Mucosa of descending colon (tissue), 3 donors: ENCODE results near the gene ST6GALNAC2. TPM values are rescaled to one million over a fixed set of nuclear protein-coding genes. Genes with fewer than 3 reads are reported as not detected.
"Not testable (repeated sequence)": the region's sequence is repeated elsewhere in the genome, so short reads cannot be mapped to it uniquely, and the experiment has no call there.

Experiments used
- ATAC-seq: fragments of 200-7000 bp; cut with Tn5 transposase; one replicate; pipeline ENCODE4 v1.9.1; 2020; ENCODE audit warnings: mild to moderate bottlenecking, moderate library complexity
- DNase-seq, 3 donors: peaks; one replicate each; pipeline ENCODE4 v3.0.0-alpha.2; 2020
- H3K36me3 ChIP-seq: fragments of 200-600 bp; one replicate; pipeline ENCODE4 v1.8.0; 2021; ENCODE audit warnings: low read depth, mild to moderate bottlenecking
- H3K4me1 ChIP-seq: fragments of 200-600 bp; one replicate; pipeline ENCODE4 v1.8.0; 2021; ENCODE audit warnings: low read depth, mild to moderate bottlenecking
- H3K4me3 ChIP-seq: fragments of 200-600 bp; one replicate; pipeline ENCODE4 v1.8.0; 2021; ENCODE audit warnings: mild to moderate bottlenecking
- H3K9me3 ChIP-seq: fragments of 200-600 bp; one replicate; pipeline ENCODE4 v1.8.0; 2021; ENCODE audit warnings: mild to moderate bottlenecking
- CTCF ChIP-seq: fragments of 200-600 bp; IDR thresholded peaks from one replicate; pipeline ENCODE4 v1.8.0; 2022; ENCODE audit warnings: antibody characterized with exemption, mild to moderate bottlenecking
- intact Hi-C, 2 donors: fragments of 100-400 bp; cut with DNase I in 1 of 2; cut with micrococcal nuclease in 1 of 2; formaldehyde crosslinking; loops; one replicate each; pipeline versions ENCODE4 v1.11.0 to v1.11.1; 2022; cut with DNase I, micrococcal nuclease
- total RNA-seq, 3 donors: library from RNA; stranded (reverse); fragmentation: NEBNext Ultra II Directional in 2 of 3; extraction: Animal tissue kit (Norgen Biotek cat#: 25700) in 2 of 3; gene quantifications; one replicate each; pipeline versions ENCODE4 v1.2.1 to v1.2.4, GENCODE V29; 2021 to 2023
- donor health status: DM: no; HTN: no; CAD: no; lungs with moderate emphysema.
- donor health status: DM: no; HTN: no; CAD: no.
- donor health status: DM: no; HTN: yes; CAD: no.

ST6GALNAC2 gene
- total RNA-seq, 3 donors from 2014 or later, result 3.7 to 11.1 (median 4.3) TPM

DNA sequence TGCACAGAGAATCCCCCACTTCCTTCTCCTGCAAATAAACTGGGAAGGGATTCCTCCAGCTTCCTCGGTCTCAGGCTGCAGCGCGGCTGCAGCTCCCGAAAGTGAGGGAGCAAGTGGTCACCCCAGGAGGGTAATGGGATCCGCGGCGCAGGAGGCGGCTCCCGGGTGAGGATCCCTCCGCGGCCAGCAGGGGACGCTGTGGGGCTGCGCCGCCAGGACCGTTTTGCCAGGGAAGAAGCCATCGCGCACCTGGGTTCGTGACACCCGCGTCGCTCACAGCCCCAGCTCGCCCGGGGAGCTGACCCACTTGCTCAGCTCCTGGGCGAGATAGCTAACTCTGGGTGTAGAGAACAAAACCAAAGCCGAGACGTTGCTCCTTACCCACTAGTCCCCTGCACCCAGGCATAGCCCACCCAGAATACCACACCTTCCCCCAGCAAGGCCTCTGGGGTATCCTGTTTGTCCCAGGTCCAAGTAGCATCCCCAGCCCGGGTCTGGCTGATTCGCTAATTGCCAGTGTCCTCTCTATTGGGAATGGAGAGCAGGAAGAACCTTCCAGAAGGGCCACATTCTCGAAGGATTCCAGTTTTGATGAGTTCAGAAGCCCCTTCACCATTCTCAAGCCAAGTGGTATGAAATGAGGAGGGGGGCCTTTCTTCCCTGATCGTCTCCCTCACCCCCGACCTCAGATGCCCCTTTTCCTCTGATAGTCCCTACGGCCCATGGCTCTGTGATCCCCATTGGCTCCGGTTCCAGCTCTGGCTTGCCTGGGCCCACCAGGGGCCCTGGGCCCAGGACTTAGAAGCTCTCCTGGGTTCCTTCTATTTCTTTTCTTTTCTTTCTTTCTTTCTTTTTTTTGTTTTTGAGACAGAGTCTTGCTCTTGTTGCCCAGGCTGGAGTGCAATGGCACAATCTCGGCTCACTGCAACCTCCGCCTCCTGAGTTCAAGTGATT is 62.3 kb downstream of the ST6GALNAC2 start:
- intact Hi-C loops, result no loop called here

DNA sequence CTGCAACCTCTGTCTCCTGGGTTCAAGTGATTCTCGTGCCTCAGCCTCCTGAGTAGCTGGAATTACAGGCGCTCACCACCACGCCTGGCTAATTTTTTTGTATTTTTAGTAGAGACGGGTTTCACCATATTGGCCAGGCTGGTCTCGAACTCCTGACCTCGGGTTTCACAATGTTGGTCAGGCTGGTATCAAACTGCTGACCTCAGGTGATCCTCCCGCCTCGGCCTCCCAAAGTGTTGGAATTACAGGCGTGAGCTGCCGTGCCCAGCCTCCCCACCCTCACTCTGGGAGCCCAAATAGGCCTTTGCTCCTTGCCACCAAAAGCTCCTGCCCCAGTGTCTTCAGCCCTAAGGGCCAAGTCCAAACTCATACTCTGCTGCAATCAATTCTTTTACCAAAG is 64.0 kb downstream of the ST6GALNAC2 start:
- H3K4me1 ChIP-seq, result peaks cover 15% of the 10 kb centered on the region
- DNase-seq, H3K4me3 ChIP-seq, H3K9me3 ChIP-seq, H3K36me3 ChIP-seq, intact Hi-C loops, ATAC-seq: not testable (repeated sequence)

More for the DNA sequence above, 62.3 kb downstream of the ST6GALNAC2 start:
- TF ChIP-seq CTCF, result peak; percentile 100
- no peaks in the 10 kb centered on the region for H3K36me3 ChIP-seq
- no peaks in the 10 kb centered on the region for H3K9me3 ChIP-seq
- no peak overlapping the region for H3K4me3 ChIP-seq
- peaks cover 15% of the 10 kb centered on the region for H3K4me1 ChIP-seq
- ATAC-seq (peak; percentile 85), DNase-seq (peak; percentile 79 to 88 (median 85))

- TF ChIP-seq CTCF, result no peak
- intact Hi-C loops, result no loop called here
- Histone ChIP-seq H3K4me3 (no peak overlapping the region), H3K9me3 (no peaks in the 10 kb centered on the region), H3K4me1 (peaks cover 15% of the 10 kb centered on the region), H3K36me3 (no peaks in the 10 kb centered on the region)
- DNase-seq (no peak), ATAC-seq (no peak)
These were observed 64.4 kb downstream of the ST6GALNAC2 start for GRCh38 chr17:76521262-76521661.

DNA sequence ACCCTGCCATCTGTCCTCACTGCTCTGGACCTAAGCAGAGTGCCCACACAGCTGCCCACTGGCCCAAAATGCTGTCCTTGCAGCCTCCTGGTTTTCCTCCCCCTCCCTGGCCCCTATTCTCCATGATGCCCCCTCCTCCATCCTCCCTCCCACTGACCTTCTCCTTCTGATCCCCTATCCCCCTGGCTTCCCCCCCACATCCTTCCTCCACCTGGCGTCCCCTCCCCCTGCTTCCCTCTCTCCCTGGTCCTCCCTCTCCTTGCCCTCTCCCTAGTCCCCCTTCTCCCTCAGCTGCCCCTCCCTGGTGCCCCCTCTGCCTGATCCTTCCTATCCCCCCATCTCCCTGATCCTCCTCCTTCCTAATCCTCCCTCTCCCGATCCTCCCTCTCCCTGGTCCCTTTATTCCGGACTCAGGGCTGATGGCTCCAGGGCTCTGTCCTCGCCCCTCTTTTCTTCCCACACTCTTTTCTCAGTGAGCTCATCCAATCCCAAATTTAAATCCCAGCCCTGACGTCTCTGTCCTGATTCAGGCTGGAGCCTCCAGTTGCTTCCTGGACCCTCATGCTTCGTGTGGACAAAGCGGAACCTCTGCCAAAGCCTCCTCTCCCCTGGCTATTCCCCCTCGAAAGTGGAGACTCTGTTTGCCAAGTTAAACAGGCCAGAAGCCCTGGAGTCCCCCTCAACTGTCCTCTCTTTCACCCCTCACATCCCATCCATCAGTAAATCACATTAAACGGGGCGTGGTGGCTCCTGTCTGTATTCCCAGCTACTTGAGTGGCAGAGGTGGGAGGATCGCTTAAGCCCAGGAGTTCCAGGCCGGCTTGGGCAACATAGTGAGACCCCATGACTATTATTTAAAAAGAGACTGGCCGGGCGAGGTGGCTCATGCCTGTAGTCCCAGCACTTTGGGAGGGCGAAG is 66.4 kb downstream of the ST6GALNAC2 start:
- ATAC-seq (no peak), DNase-seq (no peak)
- intact Hi-C loops, result no loop called here
- Histone ChIP-seq H3K4me3 (no peak overlapping the region), H3K36me3 (no peaks in the 10 kb centered on the region), H3K4me1 (peaks cover under 1% of the 10 kb centered on the region), H3K9me3 (no peaks in the 10 kb centered on the region)
- no peak for TF ChIP-seq CTCF

- ATAC-seq, result no peak
- Histone ChIP-seq H3K36me3 (no peaks in the 10 kb centered on the region), H3K4me1 (no peaks in the 10 kb centered on the region), H3K4me3 (no peak overlapping the region), H3K9me3 (no peaks in the 10 kb centered on the region)
- no peak for TF ChIP-seq CTCF
- no peak for DNase-seq
- intact Hi-C loops, result no loop called here
These were observed 68.0 kb downstream of the ST6GALNAC2 start for GRCh38 chr17:76517638-76518038.

Other genes starting within 250 kb of the ST6GALNAC2 start
- gene PRPSAP1, start 231.9 kb downstream of the ST6GALNAC2 start, total RNA-seq, result 10 to 100 TPM; 45.3 to 63.0 (median 61.4) TPM
- gene SPHK1, start 201.3 kb downstream of the ST6GALNAC2 start, total RNA-seq, result 1 to 10 TPM; 1.2 to 5.7 (median 3.3) TPM
- 10 to 100 TPM; 16.2 to 25.0 (median 19.0) TPM for gene UBE2O, start 132.7 kb downstream of the ST6GALNAC2 start, total RNA-seq
- gene AANAT, start 118.3 kb downstream of the ST6GALNAC2 start, total RNA-seq, result not detected
- gene RHBDF2, start 84.4 kb downstream of the ST6GALNAC2 start, total RNA-seq, result 10 to 100 TPM; 11.2 to 20.8 (median 18.9) TPM
- 10 to 100 TPM; 10.6 to 24.0 (median 15.1) TPM for gene CYGB, start 48.2 kb downstream of the ST6GALNAC2 start, total RNA-seq
- 1 to 10 TPM; 1.0 to 4.8 (median 1.6) TPM for gene PRCD, start 45.8 kb downstream of the ST6GALNAC2 start, total RNA-seq
- 100 to 1,000 TPM in 2 of 3 donors, 10 to 100 TPM in 1; 90.2 to 363 (median 336) TPM for gene ST6GALNAC1, start 57.9 kb upstream of the ST6GALNAC2 start, total RNA-seq
- gene MXRA7, start 125.1 kb upstream of the ST6GALNAC2 start, total RNA-seq, result 100 to 1,000 TPM in 1 of 3 donors, 10 to 100 TPM in 2; 11.4 to 214 (median 24.5) TPM
- gene JMJD6, start 140.7 kb upstream of the ST6GALNAC2 start, total RNA-seq, result 10 to 100 TPM; 27.0 to 56.3 (median 30.3) TPM
- 10 to 100 TPM; 22.5 to 30.4 (median 28.7) TPM for gene METTL23, start 141.0 kb upstream of the ST6GALNAC2 start, total RNA-seq
- gene SRSF2, start 151.5 kb upstream of the ST6GALNAC2 start, total RNA-seq, result 100 to 1,000 TPM; 130 to 166 (median 134) TPM
- gene MFSD11, start 152.3 kb upstream of the ST6GALNAC2 start, total RNA-seq, result 10 to 100 TPM; 31.2 to 38.2 (median 33.2) TPM